HCT116 (cell line): ENCODE data around the gene CDK5RAP2. TPM values are rescaled to one million over a fixed set of nuclear protein-coding genes. Genes with fewer than 3 reads are reported as not detected.

Experiments used
- ATAC-seq: fragments of 200-7000 bp; cut with Tn5 transposase; 2 replicates; pipeline ENCODE4 v1.9.1; 2020; ENCODE audit warnings: mild to moderate bottlenecking, moderate library complexity
- BruUV-seq: library from RNA; stranded (reverse); fragments of 400-500 nt; replicated peaks from 2 replicates; lab custom pipeline; 2021; lab: Mats Ljungman, UMichigan
- CTCF ChIA-PET: fragments of 300-600 bp; sonication (Branson Sonifier 250); formaldehyde crosslinking; loops from one replicate; lab custom pipeline; 2021; ENCODE audit warnings: antibody characterized with exemption; lab: Charles Lee
- POLR2A ChIA-PET: fragments of 300-600, 350-600 bp; sonication (Branson Sonifier 250); formaldehyde crosslinking; loops from one replicate; lab custom pipeline; 2021; ENCODE audit warnings: antibody characterized with exemption; lab: Charles Lee
- RAD21 ChIA-PET, 2 experiments: fragments of 300-600 bp; sonication (Branson Sonifier 250); formaldehyde crosslinking; loops; one replicate each; lab custom pipeline; 2023; ENCODE audit warnings: low total read pairs in 2 of 2; ENCODE audit not compliant: uncharacterized antibody in 2 of 2, unreplicated experiment in 2 of 2, low non-redundant PET in 1 of 2; lab: Charles Lee
- DNase-seq: peaks from one replicate; pipeline ENCODE4 v3.0.0-alpha.2; 2010; ENCODE audit warnings: low read depth, low spot score
- H2AFZ ChIP-seq: fragments of 200-600 bp; shearing (Covaris generic), sonication (generic); 2 replicates; pipeline ENCODE4 v1.6.1; 2017; ENCODE audit warnings: low read depth, mixed run types, mixed read lengths, antibody characterized with exemption, low read length; ENCODE audit not compliant: poor library complexity, severe bottlenecking
- H3K27ac ChIP-seq: 2 replicates; pipeline ENCODE4 v1.5.1; 2012; ENCODE audit warnings: low read depth, low read length
- H3K27me3 ChIP-seq: fragments of 200-600 bp; sonication (generic); 2 replicates; pipeline ENCODE4 v1.6.1; 2016; ENCODE audit warnings: mixed run types, low read length, mixed read lengths; ENCODE audit not compliant: insufficient read depth
- H3K36me3 ChIP-seq, 2 experiments: fragments of 200-500 bp in 1 of 2; fragments of 200-600 bp in 1 of 2; sonication (Bioruptor generic) in 1 of 2; sonication (generic) in 1 of 2; 2 replicates each; pipeline versions ENCODE4 v1.5.1 to v1.6.1; 2014 to 2016; ENCODE audit warnings: low read length in 2 of 2, inconsistent platforms in 1 of 2, mixed read lengths in 1 of 2, mixed run types in 1 of 2; ENCODE audit not compliant: insufficient read depth in 2 of 2, control insufficient read depth in 1 of 2
- H3K4me1 ChIP-seq, 2 experiments: fragments of 200-600 bp in 1 of 2; sonication (generic) in 1 of 2; 2 replicates each; pipeline versions ENCODE4 v1.5.1 to v1.6.1; 2012 to 2017; ENCODE audit warnings: low read length in 2 of 2, inconsistent platforms in 1 of 2, mild to moderate bottlenecking in 1 of 2, mixed read lengths in 1 of 2, mixed run types in 1 of 2, moderate library complexity in 1 of 2; ENCODE audit not compliant: insufficient read depth in 2 of 2, control insufficient read depth in 1 of 2
- H3K4me2 ChIP-seq: fragments of 200-600 bp; sonication (generic); 2 replicates; pipeline ENCODE4 v1.6.1; 2017; ENCODE audit warnings: mixed run types, low read length, mixed read lengths
- H3K4me3 ChIP-seq, 2 experiments: fragments of 200-600 bp in 1 of 2; sonication (generic) in 1 of 2; replicated peaks in 1 of 2; 2 replicates each; pipeline ENCODE4 v1.5.1; 2011 to 2016; ENCODE audit warnings: low read length in 2 of 2, control low read depth in 1 of 2, low read depth in 1 of 2, mild to moderate bottlenecking in 1 of 2, mixed read lengths in 1 of 2, mixed run types in 1 of 2
- H3K79me2 ChIP-seq: fragments of 200-600 bp; sonication (generic); 2 replicates; pipeline ENCODE4 v1.6.1; 2017; ENCODE audit warnings: mild to moderate bottlenecking, mixed run types, low read length, moderate library complexity, mixed read lengths; ENCODE audit not compliant: insufficient read depth
- H3K9ac ChIP-seq: fragments of 200-600 bp; sonication (generic); 2 replicates; pipeline ENCODE4 v1.6.1; 2016; ENCODE audit warnings: low read length, mixed read lengths
- H3K9me2 ChIP-seq: fragments of 200-600 bp; sonication (generic), shearing (Covaris generic); 2 replicates; pipeline ENCODE4 v1.6.1; 2017; ENCODE audit warnings: mixed run types, mild to moderate bottlenecking, moderate library complexity; ENCODE audit not compliant: insufficient read depth
- H3K9me3 ChIP-seq, 2 experiments: fragments of 200-500 bp in 1 of 2; fragments of 200-600 bp in 1 of 2; sonication (Bioruptor generic) in 1 of 2; sonication (generic) in 1 of 2; 2 replicates each; pipeline ENCODE4 v1.6.1; 2014 to 2017; ENCODE audit warnings: low read length in 2 of 2, mixed read lengths in 2 of 2, inconsistent platforms in 1 of 2, low read depth in 1 of 2, mild to moderate bottlenecking in 1 of 2, mixed run types in 1 of 2, moderate library complexity in 1 of 2; ENCODE audit not compliant: control insufficient read depth in 1 of 2, insufficient read depth in 1 of 2
- H4K20me1 ChIP-seq: fragments of 200-600 bp; sonication (generic), shearing (Covaris generic); 2 replicates; pipeline ENCODE4 v1.6.1; 2017; ENCODE audit warnings: mixed run types, mild to moderate bottlenecking, moderate library complexity; ENCODE audit not compliant: insufficient read depth
- CBX3 ChIP-seq: IDR thresholded peaks from 2 replicates; pipeline ENCODE4 v1.6.1; 2012; ENCODE audit warnings: low read depth
- CEBPB ChIP-seq: IDR thresholded peaks from 2 replicates; pipeline ENCODE4 v1.6.1; 2012; ENCODE audit warnings: low read depth
- EGR1 ChIP-seq: IDR thresholded peaks from 2 replicates; pipeline ENCODE4 v1.6.1; 2012; ENCODE audit warnings: low read depth
- EZH2 ChIP-seq: fragments of 200-600 bp; sonication (generic); IDR thresholded peaks from 2 replicates; pipeline ENCODE4 v1.6.1; 2017; ENCODE audit warnings: antibody characterized with exemption, mixed run types
- EZH2phosphoT487 ChIP-seq: fragments of 200-600 bp; IDR thresholded peaks from 2 replicates; pipeline ENCODE4 v1.6.1; 2018; ENCODE audit warnings: antibody characterized with exemption, borderline replicate concordance
- FOSL1 ChIP-seq: IDR thresholded peaks from 2 replicates; pipeline ENCODE4 v1.6.1; 2012; ENCODE audit warnings: low read depth
- JUND ChIP-seq: IDR thresholded peaks from 2 replicates; pipeline ENCODE4 v1.6.1; 2012
- POLR2A ChIP-seq: IDR thresholded peaks from 2 replicates; pipeline ENCODE4 v1.7.0; 2011; ENCODE audit warnings: borderline replicate concordance; ENCODE audit not compliant: insufficient read depth, insufficient read length; ENCODE audit errors: extremely low read depth
- RAD21 ChIP-seq: IDR thresholded peaks from 2 replicates; pipeline ENCODE4 v1.6.1; 2012; ENCODE audit warnings: low read depth, mild to moderate bottlenecking
- SP1 ChIP-seq: IDR thresholded peaks from 2 replicates; pipeline ENCODE4 v1.6.1; 2012; ENCODE audit warnings: low read depth
- SRF ChIP-seq: IDR thresholded peaks from 2 replicates; pipeline ENCODE4 v1.6.1; 2012; ENCODE audit warnings: low read depth
- ZNF274 ChIP-seq: fragments of 200-500 bp; sonication (Bioruptor generic); IDR thresholded peaks from 2 replicates; pipeline ENCODE4 v1.6.1; 2014; ENCODE audit warnings: mild to moderate bottlenecking, low read depth, low read length, inconsistent platforms
- intact Hi-C: fragments of 100-400 bp; cut with micrococcal nuclease; formaldehyde crosslinking; loops from 2 replicates; pipeline ENCODE4 v1.10.0; 2022
- total RNA-seq: library from RNA; stranded (reverse); gene quantifications from one replicate; pipeline ENCODE4 v1.2.1, GENCODE V29; 2021; ENCODE audit not compliant: unreplicated experiment
- TF ChIP-seq, protein P1 (sequence below): IDR thresholded peaks from 2 replicates; pipeline ENCODE4 v1.6.1; 2011; ENCODE audit warnings: mild to moderate bottlenecking, low read length, moderate library complexity; ENCODE audit not compliant: insufficient replicate concordance; ENCODE audit errors: extremely low read depth
- TF ChIP-seq, protein P2 (sequence below), 3 experiments: fragments of 200-600 bp in 1 of 3; sonication (generic) in 1 of 3; IDR thresholded peaks in 2 of 3; conservative IDR thresholded peaks in 1 of 3; 2 replicates each; pipeline ENCODE4 v1.5.1; 2012 to 2017; ENCODE audit warnings: low read depth in 2 of 3, low read length in 2 of 3, antibody characterized with exemption in 1 of 3, borderline replicate concordance in 1 of 3, control low read depth in 1 of 3, mild to moderate bottlenecking in 1 of 3, mixed read lengths in 1 of 3, mixed run types in 1 of 3, moderate library complexity in 1 of 3; ENCODE audit not compliant: insufficient read depth in 1 of 3

Gene CDK5RAP2
- total RNA-seq, 1 experiment from 2014 or later, result 56.2 TPM

DNA sequence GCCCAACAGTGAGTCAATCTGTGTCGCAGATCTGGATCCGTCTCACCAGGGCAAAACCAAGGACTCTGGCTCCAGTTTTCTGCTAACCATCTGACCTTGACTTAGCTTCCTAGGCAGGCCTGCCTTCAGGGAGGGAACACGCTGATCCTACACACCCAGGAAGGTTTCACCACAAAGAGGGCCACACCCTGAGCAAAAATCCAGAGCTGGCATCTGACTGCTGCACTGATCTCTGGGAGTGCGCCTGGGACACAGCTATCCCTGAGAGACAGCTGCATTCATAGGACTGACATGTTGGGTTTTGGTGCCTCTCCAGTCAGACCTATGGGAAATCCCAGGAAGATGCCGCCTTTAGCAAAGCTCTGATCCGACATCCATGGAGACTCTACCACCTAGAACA is 47.5 kb downstream of the CDK5RAP2 start:
- H3K4me1 ChIP-seq, result peaks cover 25 to 34% of the 10 kb centered on the region in 2 experiments
- H3K36me3 ChIP-seq, result peaks cover 23 to 30% of the 10 kb centered on the region in 2 experiments; a peak in 3 of 4 replicates
- DNase-seq (peak; percentile 45), ATAC-seq (peak; percentile 91)
- CTCF ChIA-PET, result no interaction called here
- H3K27me3 ChIP-seq, result no peaks in the 10 kb centered on the region
- H3K9me3 ChIP-seq, result no peaks in the 10 kb centered on the region
- H3K79me2 ChIP-seq, result no peaks in the 10 kb centered on the region; the same call in 1 of the 2 replicates
- H3K4me3 ChIP-seq, result peak overlapping the region in 1 of 2 experiments; percentile 21; a peak in 2 of 4 replicates
- RAD21 ChIA-PET, result interaction anchor here in 1 of 2 experiments (0.6 kb wide), 1 partner anchor 424 kb away, joined by 3 read pairs; no protein-coding TSS in a partner anchor
- POLR2A ChIA-PET, result no interaction called here
- BruUV-seq, result no TSS peak
- peak overlapping the region; percentile 32 for H3K9ac ChIP-seq
- intact Hi-C loops, result loop anchor here (5.0 kb wide), 1 partner anchor 570 kb away; no protein-coding TSS in a partner anchor
- H2AFZ ChIP-seq, result no peak overlapping the region
- H3K4me2 ChIP-seq, result peak overlapping the region; percentile 68
- peak overlapping the region; percentile 47 for H3K27ac ChIP-seq
- H4K20me1 ChIP-seq, result no peaks in the 10 kb centered on the region
- TF ChIP-seq CEBPB (0 out of 2 replicates have a peak, but pooled peaks have one; percentile 35), CBX3 (peak; percentile 36; the same call in 1 of the 2 replicates), EGR1 (no peak)
- no peaks in the 10 kb centered on the region for H3K9me2 ChIP-seq

DNA sequence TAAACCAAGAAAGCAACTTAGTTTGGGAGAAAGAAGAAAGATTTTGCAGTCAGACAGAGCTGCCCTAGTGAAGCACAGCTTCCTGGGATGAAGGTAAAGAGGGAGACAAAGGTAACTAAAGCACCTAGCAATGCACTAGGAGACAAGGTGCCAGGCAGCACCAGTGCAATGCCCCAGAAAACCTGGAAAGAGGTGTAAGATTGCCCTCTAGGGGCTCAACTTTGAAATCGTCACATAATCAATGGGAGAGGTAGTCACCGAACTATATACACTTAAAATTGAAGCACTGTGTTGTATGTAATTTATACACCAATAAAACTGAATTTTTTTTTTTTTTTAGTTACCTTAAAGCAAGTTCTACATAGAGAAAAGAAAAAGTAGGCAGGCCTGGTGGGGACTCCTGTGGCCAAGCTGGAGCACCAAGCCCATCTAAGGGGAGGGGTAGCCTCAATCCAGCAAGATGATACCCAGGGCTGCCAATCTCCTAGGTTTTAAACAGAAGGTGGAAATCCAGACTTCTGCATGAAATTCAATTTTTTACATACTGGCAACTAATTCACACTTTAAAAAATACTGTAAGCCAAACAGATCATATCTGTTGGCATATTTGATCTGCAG is 48.2 kb downstream of the CDK5RAP2 start:
- no peaks in the 10 kb centered on the region for H4K20me1 ChIP-seq
- DNase-seq (peak; percentile 27), ATAC-seq (peak; percentile 76)
- peaks cover 25 to 34% of the 10 kb centered on the region in 2 experiments for H3K4me1 ChIP-seq
- H3K9me3 ChIP-seq, result no peaks in the 10 kb centered on the region
- H3K79me2 ChIP-seq, result no peaks in the 10 kb centered on the region; the same call in 1 of the 2 replicates
- peak overlapping the region; percentile 68 for H3K4me2 ChIP-seq
- no TSS peak for BruUV-seq
- ChIA-PET POLR2A (no interaction called here), RAD21 (interaction anchor here in 1 of 2 experiments (0.6 kb wide), 1 partner anchor 423 kb away, joined by 3 read pairs; no protein-coding TSS in a partner anchor), CTCF (interaction anchor here (0.6 kb wide), 1 partner anchor 29 kb away, joined by 3 read pairs; no protein-coding TSS in a partner anchor)
- no peaks in the 10 kb centered on the region for H3K9me2 ChIP-seq
- peak overlapping the region; percentile 32 for H3K9ac ChIP-seq
- H3K4me3 ChIP-seq, result peak overlapping the region in 1 of 2 experiments; percentile 21; a peak in 2 of 4 replicates
- intact Hi-C loops, result loop anchor here (5.0 kb wide), 1 partner anchor 569 kb away; no protein-coding TSS in a partner anchor
- no peak overlapping the region for H2AFZ ChIP-seq
- peaks cover 28 to 32% of the 10 kb centered on the region in 2 experiments; a peak in 3 of 4 replicates for H3K36me3 ChIP-seq
- peak overlapping the region; percentile 47 for H3K27ac ChIP-seq
- no peaks in the 10 kb centered on the region for H3K27me3 ChIP-seq
- TF ChIP-seq SP1 (no peak), EZH2phosphoT487 (no peak), RAD21 (peak; percentile 65), SRF (no peak), CBX3 (no peak), FOSL1 (no peak), ZNF274 (no peak), POLR2A (no peak), JUND (no peak), EZH2 (no peak)
- TF ChIP-seq, protein P1, sequence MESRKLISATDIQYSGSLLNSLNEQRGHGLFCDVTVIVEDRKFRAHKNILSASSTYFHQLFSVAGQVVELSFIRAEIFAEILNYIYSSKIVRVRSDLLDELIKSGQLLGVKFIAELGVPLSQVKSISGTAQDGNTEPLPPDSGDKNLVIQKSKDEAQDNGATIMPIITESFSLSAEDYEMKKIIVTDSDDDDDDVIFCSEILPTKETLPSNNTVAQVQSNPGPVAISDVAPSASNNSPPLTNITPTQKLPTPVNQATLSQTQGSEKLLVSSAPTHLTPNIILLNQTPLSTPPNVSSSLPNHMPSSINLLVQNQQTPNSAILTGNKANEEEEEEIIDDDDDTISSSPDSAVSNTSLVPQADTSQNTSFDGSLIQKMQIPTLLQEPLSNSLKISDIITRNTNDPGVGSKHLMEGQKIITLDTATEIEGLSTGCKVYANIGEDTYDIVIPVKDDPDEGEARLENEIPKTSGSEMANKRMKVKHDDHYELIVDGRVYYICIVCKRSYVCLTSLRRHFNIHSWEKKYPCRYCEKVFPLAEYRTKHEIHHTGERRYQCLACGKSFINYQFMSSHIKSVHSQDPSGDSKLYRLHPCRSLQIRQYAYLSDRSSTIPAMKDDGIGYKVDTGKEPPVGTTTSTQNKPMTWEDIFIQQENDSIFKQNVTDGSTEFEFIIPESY, result no peak
- TF ChIP-seq, protein P2, sequence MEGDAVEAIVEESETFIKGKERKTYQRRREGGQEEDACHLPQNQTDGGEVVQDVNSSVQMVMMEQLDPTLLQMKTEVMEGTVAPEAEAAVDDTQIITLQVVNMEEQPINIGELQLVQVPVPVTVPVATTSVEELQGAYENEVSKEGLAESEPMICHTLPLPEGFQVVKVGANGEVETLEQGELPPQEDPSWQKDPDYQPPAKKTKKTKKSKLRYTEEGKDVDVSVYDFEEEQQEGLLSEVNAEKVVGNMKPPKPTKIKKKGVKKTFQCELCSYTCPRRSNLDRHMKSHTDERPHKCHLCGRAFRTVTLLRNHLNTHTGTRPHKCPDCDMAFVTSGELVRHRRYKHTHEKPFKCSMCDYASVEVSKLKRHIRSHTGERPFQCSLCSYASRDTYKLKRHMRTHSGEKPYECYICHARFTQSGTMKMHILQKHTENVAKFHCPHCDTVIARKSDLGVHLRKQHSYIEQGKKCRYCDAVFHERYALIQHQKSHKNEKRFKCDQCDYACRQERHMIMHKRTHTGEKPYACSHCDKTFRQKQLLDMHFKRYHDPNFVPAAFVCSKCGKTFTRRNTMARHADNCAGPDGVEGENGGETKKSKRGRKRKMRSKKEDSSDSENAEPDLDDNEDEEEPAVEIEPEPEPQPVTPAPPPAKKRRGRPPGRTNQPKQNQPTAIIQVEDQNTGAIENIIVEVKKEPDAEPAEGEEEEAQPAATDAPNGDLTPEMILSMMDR (IDR thresholded peaks at IDR 0.05 in 2 of 3, conservative IDR thresholded peaks at IDR 0.05 in 1 of 3; ENCODE audit: borderline replicate concordance in 1 of 3, insufficient read depth in 1 of 3, low read depth in 2 of 3, low read length in 2 of 3), result peak; percentile 31 to 66 (median 50); a peak in 5 of 6 replicates
